ENCODE measurements around the gene PAPLN. TPM values are rescaled to one million over a fixed set of nuclear protein-coding genes. Genes with fewer than 3 reads are reported as not detected.
A peak's percentile ranks its signal among the peaks of the same experiment; 100 is the strongest.

Gene PAPLN
- polyA plus RNA-seq, 3 donors: 0.58 to 2.8 (median 0.73) TPM

- DNase-seq: no peak
- peaks cover 18 to 42% of the 10 kb centered on the region in 2 donors for H3K27me3 ChIP-seq (ENCODE audit: control insufficient read depth in 2 of 2, insufficient read depth in 2 of 2, low read length in 2 of 2)
- H3K4me1 ChIP-seq (ENCODE audit: control insufficient read depth in 1 of 2, insufficient read depth in 2 of 2, low read length in 2 of 2): peaks cover 46 to 87% of the 10 kb centered on the region in 2 donors
Measured at GRCh38 chr14:73243341-73243740, 6.0 kb downstream of the PAPLN start.

GRCh38 chr14:73243748-73244147, 6.4 kb downstream of the PAPLN start:
- Histone ChIP-seq H3K27ac (ENCODE audit: low read depth in 1 of 2, low read length in 2 of 2) (no peak overlapping the region), H4K20me1 (ENCODE audit: insufficient read depth, low read length) (no peaks in the 10 kb centered on the region), H2AFZ (ENCODE audit: insufficient read depth, low read depth, low read length, poor library complexity, severe bottlenecking) (no peak overlapping the region), H3K9me3 (replicated peaks in 1 of 2; ENCODE audit: control insufficient read depth in 1 of 2, insufficient read depth in 1 of 2, low read length in 2 of 2) (peaks cover 0 to 3% of the 10 kb centered on the region in 2 donors), H3K36me3 (replicated peaks in 1 of 2; ENCODE audit: control insufficient read depth in 1 of 2, insufficient read depth in 2 of 2, low read length in 2 of 2) (no peaks in the 10 kb centered on the region), H3K9ac (ENCODE audit: insufficient read depth, low read length, poor library complexity, severe bottlenecking) (no peak overlapping the region), H3K4me1 (ENCODE audit: control insufficient read depth in 1 of 2, insufficient read depth in 2 of 2, low read length in 2 of 2) (peaks cover 44 to 83% of the 10 kb centered on the region in 2 donors), H3K4me3 (replicated peaks in 1 of 3; ENCODE audit: low read depth in 2 of 3, low read length in 3 of 3) (no peak overlapping the region), H3K4me2 (replicated peaks; ENCODE audit: extremely low read depth, low read length, poor library complexity, severe bottlenecking) (no peak overlapping the region), H3K27me3 (ENCODE audit: control insufficient read depth in 2 of 2, insufficient read depth in 2 of 2, low read length in 2 of 2) (peaks cover 14 to 38% of the 10 kb centered on the region in 2 donors), H3K79me2 (ENCODE audit: insufficient read depth, low read length) (no peaks in the 10 kb centered on the region)
- Mint-ChIP-seq H3K27ac (peak overlapping the region in 2 of 7 donors; percentile 13 to 41), H3K27me3 (ENCODE audit: low read depth in 3 of 3) (peaks cover 40 to 49% (median 47%) of the 10 kb centered on the region in 3 donors), H3K36me3 (peaks cover 3 to 8% of the 10 kb centered on the region in 2 donors), H3K9me3 (peaks cover 0 to 6% (median 2%) of the 10 kb centered on the region in 7 donors), H3K4me1 (peaks cover 64% of the 10 kb centered on the region), H3K4me3 (peak overlapping the region in 1 of 2 donors; percentile 48)
- intact Hi-C loops (cut with micrococcal nuclease): no loop called here
- WGBS (ENCODE audit: insufficient coverage): no CpG with 5 or more reads among the region's 2 CpGs
- TF ChIP-seq CTCF (IDR thresholded peaks at IDR 0.05): no peak
- no peak for DNase-seq

More at GRCh38 chr14:73243341-73243740, 6.0 kb downstream of the PAPLN start:
- intact Hi-C loops (cut with micrococcal nuclease): no loop called here
- Histone ChIP-seq H3K9ac (ENCODE audit: insufficient read depth, low read length, poor library complexity, severe bottlenecking) (no peak overlapping the region), H3K36me3 (replicated peaks in 1 of 2; ENCODE audit: control insufficient read depth in 1 of 2, insufficient read depth in 2 of 2, low read length in 2 of 2) (no peaks in the 10 kb centered on the region), H3K79me2 (ENCODE audit: insufficient read depth, low read length) (no peaks in the 10 kb centered on the region), H3K4me2 (replicated peaks; ENCODE audit: extremely low read depth, low read length, poor library complexity, severe bottlenecking) (no peak overlapping the region), H3K4me3 (replicated peaks in 1 of 3; ENCODE audit: low read depth in 2 of 3, low read length in 3 of 3) (no peak overlapping the region), H3K9me3 (replicated peaks in 1 of 2; ENCODE audit: control insufficient read depth in 1 of 2, insufficient read depth in 1 of 2, low read length in 2 of 2) (peaks cover 0 to 5% of the 10 kb centered on the region in 2 donors), H2AFZ (ENCODE audit: insufficient read depth, low read depth, low read length, poor library complexity, severe bottlenecking) (no peak overlapping the region), H4K20me1 (ENCODE audit: insufficient read depth, low read length) (no peaks in the 10 kb centered on the region), H3K27ac (ENCODE audit: low read depth in 1 of 2, low read length in 2 of 2) (no peak overlapping the region)
- Mint-ChIP-seq H3K27me3 (ENCODE audit: low read depth in 3 of 3) (peaks cover 44 to 53% (median 51%) of the 10 kb centered on the region in 3 donors), H3K36me3 (peaks cover 3 to 11% of the 10 kb centered on the region in 2 donors), H3K4me1 (peaks cover 68% of the 10 kb centered on the region), H3K4me3 (peak overlapping the region in 1 of 2 donors; percentile 48), H3K9me3 (peaks cover 0 to 6% (median 2%) of the 10 kb centered on the region in 7 donors), H3K27ac (no peak overlapping the region)
- WGBS (ENCODE audit: insufficient coverage): no CpG with 5 or more reads among the region's 3 CpGs
- no peak for TF ChIP-seq CTCF (IDR thresholded peaks at IDR 0.05)
